Prostate gland (tissue), 2 donors: ENCODE measurements around the gene MAS1L. TPM values are rescaled to one million over a fixed set of nuclear protein-coding genes. Genes with fewer than 3 reads are reported as not detected.

Experiments used
- DNase-seq: peaks from one replicate; pipeline ENCODE4 v3.0.0-alpha.2; 2019; ENCODE audit warnings: low spot score
- H3K27ac ChIP-seq, 2 donors: fragments of 200-600 bp; sonication (generic); 2 replicates each; pipeline ENCODE4 v1.5.1; 2017 to 2019
- H3K27me3 ChIP-seq: fragments of 200-600 bp; sonication (generic); replicated peaks from 2 replicates; pipeline ENCODE4 v1.5.1; 2019; ENCODE audit not compliant: insufficient read depth
- H3K36me3 ChIP-seq, 2 donors: fragments of 200-600 bp; sonication (generic); 1 replicate in 1 of 2; 2 replicates in 1 of 2; pipeline versions ENCODE4 v1.5.1 to v1.8.1; 2017 to 2019
- H3K4me1 ChIP-seq: fragments of 200-600 bp; sonication (generic); replicated peaks from 2 replicates; pipeline ENCODE4 v1.5.1; 2019
- H3K4me3 ChIP-seq, 2 donors: fragments of 200-600 bp; sonication (generic); 2 replicates each; pipeline ENCODE4 v1.5.1; 2017 to 2019
- H3K9me3 ChIP-seq: fragments of 200-600 bp; sonication (generic); 2 replicates; pipeline ENCODE4 v1.5.1; 2017
- CTCF ChIP-seq, 4 experiments: fragments of 200-600 bp in 2 of 4; fragments of 450-650 bp in 2 of 4; sonication (generic) in 2 of 4; IDR thresholded peaks; 1 replicate in 3 of 4; 2 replicates in 1 of 4; pipeline ENCODE4 v1.5.1; 2016 to 2019; ENCODE audit warnings: antibody characterized with exemption in 4 of 4, mild to moderate bottlenecking in 2 of 4, moderate library complexity in 2 of 4
- POLR2A ChIP-seq: fragments of 450-650 bp; IDR thresholded peaks from one replicate; pipeline ENCODE4 v1.6.1; 2016; ENCODE audit warnings: antibody characterized with exemption, mild to moderate bottlenecking
- POLR2AphosphoS5 ChIP-seq: sonication (generic); formaldehyde crosslinking; IDR thresholded peaks from one replicate; pipeline ENCODE4 v1.6.1; 2017; ENCODE audit warnings: antibody characterized with exemption
- WGBS: methylation state at CpG from one replicate; pipeline ENCODE4 v1.1.5; 2018; 5-methylcytosine and 5-hydroxymethylcytosine counted together
- intact Hi-C: fragments of 100-400 bp; cut with DNase I; formaldehyde crosslinking; loops from one replicate; pipeline ENCODE4 v1.14.2; 2022
- total RNA-seq, 2 donors: library from RNA; depleted of rRNA; stranded (reverse); fragments of >200 nt; gene quantifications; one replicate each; pipeline ENCODE4 v1.1.0, GENCODE V29; 2016

MAS1L gene
- total RNA-seq, 2 donors from 2014 or later, result not detected

- 78% methylated on average over 1 of the region's 1 CpG for WGBS
- H3K4me3 ChIP-seq, result no peak overlapping the region
- H3K9me3 ChIP-seq, result no peaks in the 10 kb centered on the region
- TF ChIP-seq POLR2AphosphoS5 (no peak), POLR2A (no peak), CTCF (IDR thresholded peaks at IDR 0.05) (no peak)
- no peaks in the 10 kb centered on the region for H3K4me1 ChIP-seq
- no peak for DNase-seq
- H3K36me3 ChIP-seq, result no peaks in the 10 kb centered on the region
- H3K27me3 ChIP-seq, result no peaks in the 10 kb centered on the region
- intact Hi-C loops, result no loop called here
- no peak overlapping the region for H3K27ac ChIP-seq
Measured at GRCh38 chr6:29527126-29527525, 39.4 kb upstream of the MAS1L start.

- no peaks in the 10 kb centered on the region for H3K4me1 ChIP-seq
- intact Hi-C loops, result no loop called here
- no peak overlapping the region for H3K27ac ChIP-seq
- H3K9me3 ChIP-seq, result no peaks in the 10 kb centered on the region
- H3K4me3 ChIP-seq, result no peak overlapping the region
- TF ChIP-seq POLR2A (no peak), CTCF (IDR thresholded peaks at IDR 0.05) (no peak), POLR2AphosphoS5 (no peak)
- 2% methylated on average over 1 of the region's 1 CpG for WGBS
- no peak for DNase-seq
- no peaks in the 10 kb centered on the region for H3K27me3 ChIP-seq
- H3K36me3 ChIP-seq, result no peaks in the 10 kb centered on the region
Measured at GRCh38 chr6:29525311-29525639, 37.5 kb upstream of the MAS1L start.

GRCh38 chr6:29524444-29525310, 36.9 kb upstream of the MAS1L start:
- H3K9me3 ChIP-seq, result no peaks in the 10 kb centered on the region
- intact Hi-C loops, result no loop called here
- H3K36me3 ChIP-seq, result no peaks in the 10 kb centered on the region
- H3K4me1 ChIP-seq, result no peaks in the 10 kb centered on the region
- H3K27me3 ChIP-seq, result no peaks in the 10 kb centered on the region
- no peak for DNase-seq
- TF ChIP-seq POLR2A, result no peak
- TF ChIP-seq CTCF (IDR thresholded peaks at IDR 0.05), result no peak
- TF ChIP-seq POLR2AphosphoS5, result no peak
- 41% methylated on average over 7 of the region's 7 CpGs for whole genome bisulfite sequencing
- no peak overlapping the region for H3K27ac ChIP-seq
- H3K4me3 ChIP-seq, result no peak overlapping the region

- no peaks in the 10 kb centered on the region for H3K27me3 ChIP-seq
- H3K4me1 ChIP-seq, result no peaks in the 10 kb centered on the region
- H3K36me3 ChIP-seq, result no peaks in the 10 kb centered on the region
- TF ChIP-seq POLR2AphosphoS5, result no peak
- TF ChIP-seq CTCF (IDR thresholded peaks at IDR 0.05), result no peak
- TF ChIP-seq POLR2A, result no peak
- no peaks in the 10 kb centered on the region for H3K9me3 ChIP-seq
- intact Hi-C loops, result no loop called here
- no peak overlapping the region for H3K27ac ChIP-seq
- 56% methylated on average over 2 of the region's 2 CpGs for WGBS
- no peak overlapping the region for H3K4me3 ChIP-seq
- no peak for DNase-seq
Measured at GRCh38 chr6:29524044-29524443, 36.3 kb upstream of the MAS1L start.

GRCh38 chr6:29522227-29522626, 34.5 kb upstream of the MAS1L start:
- no peak overlapping the region for H3K27ac ChIP-seq
- TF ChIP-seq CTCF (IDR thresholded peaks at IDR 0.05) (no peak), POLR2AphosphoS5 (no peak), POLR2A (no peak)
- no peaks in the 10 kb centered on the region for H3K9me3 ChIP-seq
- no peak for DNase-seq
- no peaks in the 10 kb centered on the region for H3K27me3 ChIP-seq
- no peaks in the 10 kb centered on the region for H3K4me1 ChIP-seq
- 22% methylated on average over 2 of the region's 2 CpGs for WGBS
- no peaks in the 10 kb centered on the region for H3K36me3 ChIP-seq
- intact Hi-C loops, result no loop called here
- H3K4me3 ChIP-seq, result no peak overlapping the region
